NB4 (cell line): ENCODE results near the gene TAGLN.

ENCODE experiments used
- DNase-seq: peaks from one replicate; pipeline ENCODE4 v3.0.0; 2010; ENCODE audit warnings: low read depth
- H3K4me3 ChIP-seq: one replicate; pipeline ENCODE4 v1.5.1; 2011; ENCODE audit warnings: mild to moderate bottlenecking, low read depth, low read length, moderate library complexity
- MYC ChIP-seq: IDR thresholded peaks from 2 replicates; pipeline ENCODE4 v1.6.1; 2011; ENCODE audit warnings: low read depth, low read length
- POLR2A ChIP-seq: IDR thresholded peaks from 2 replicates; pipeline ENCODE4 v1.6.1; 2011; ENCODE audit warnings: mild to moderate bottlenecking; ENCODE audit not compliant: insufficient read length; ENCODE audit errors: extremely low read depth
- TF ChIP-seq, protein P1 (sequence below): IDR thresholded peaks from 2 replicates; pipeline ENCODE4 v1.6.1; 2011; ENCODE audit warnings: low read depth, low read length
- TF ChIP-seq, protein P2 (sequence below): IDR thresholded peaks from one replicate; pipeline ENCODE4 v1.5.1; 2012; ENCODE audit warnings: low read depth, low read length

The TAGLN gene

DNA sequence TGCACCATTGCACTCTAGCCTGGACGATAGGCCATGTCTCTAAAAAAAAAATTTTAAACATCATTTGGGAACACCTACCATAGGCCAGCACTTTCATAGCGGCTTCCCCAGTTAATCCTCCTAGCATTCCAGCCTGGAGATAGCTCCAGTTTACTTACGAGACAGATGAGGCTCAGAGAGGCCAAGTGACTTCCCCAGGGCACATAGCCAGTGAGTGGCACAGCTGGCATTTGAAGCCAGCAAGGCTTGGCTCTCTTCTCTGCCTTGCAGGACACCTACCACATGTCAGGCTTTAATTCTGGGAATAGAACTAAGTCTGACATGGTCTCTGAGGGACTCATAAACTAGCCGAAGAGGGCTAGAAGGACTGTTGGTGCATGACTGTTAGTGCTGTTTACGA lies 4.9 kb upstream of the TAGLN start:
- no peak for DNase-seq
- no peak overlapping the region for H3K4me3 ChIP-seq
- TF ChIP-seq, protein P1, sequence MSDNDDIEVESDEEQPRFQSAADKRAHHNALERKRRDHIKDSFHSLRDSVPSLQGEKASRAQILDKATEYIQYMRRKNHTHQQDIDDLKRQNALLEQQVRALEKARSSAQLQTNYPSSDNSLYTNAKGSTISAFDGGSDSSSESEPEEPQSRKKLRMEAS: no peak
- TF ChIP-seq MYC (no peak), POLR2A (no peak)
- TF ChIP-seq, protein P2, sequence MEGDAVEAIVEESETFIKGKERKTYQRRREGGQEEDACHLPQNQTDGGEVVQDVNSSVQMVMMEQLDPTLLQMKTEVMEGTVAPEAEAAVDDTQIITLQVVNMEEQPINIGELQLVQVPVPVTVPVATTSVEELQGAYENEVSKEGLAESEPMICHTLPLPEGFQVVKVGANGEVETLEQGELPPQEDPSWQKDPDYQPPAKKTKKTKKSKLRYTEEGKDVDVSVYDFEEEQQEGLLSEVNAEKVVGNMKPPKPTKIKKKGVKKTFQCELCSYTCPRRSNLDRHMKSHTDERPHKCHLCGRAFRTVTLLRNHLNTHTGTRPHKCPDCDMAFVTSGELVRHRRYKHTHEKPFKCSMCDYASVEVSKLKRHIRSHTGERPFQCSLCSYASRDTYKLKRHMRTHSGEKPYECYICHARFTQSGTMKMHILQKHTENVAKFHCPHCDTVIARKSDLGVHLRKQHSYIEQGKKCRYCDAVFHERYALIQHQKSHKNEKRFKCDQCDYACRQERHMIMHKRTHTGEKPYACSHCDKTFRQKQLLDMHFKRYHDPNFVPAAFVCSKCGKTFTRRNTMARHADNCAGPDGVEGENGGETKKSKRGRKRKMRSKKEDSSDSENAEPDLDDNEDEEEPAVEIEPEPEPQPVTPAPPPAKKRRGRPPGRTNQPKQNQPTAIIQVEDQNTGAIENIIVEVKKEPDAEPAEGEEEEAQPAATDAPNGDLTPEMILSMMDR: no peak

DNA sequence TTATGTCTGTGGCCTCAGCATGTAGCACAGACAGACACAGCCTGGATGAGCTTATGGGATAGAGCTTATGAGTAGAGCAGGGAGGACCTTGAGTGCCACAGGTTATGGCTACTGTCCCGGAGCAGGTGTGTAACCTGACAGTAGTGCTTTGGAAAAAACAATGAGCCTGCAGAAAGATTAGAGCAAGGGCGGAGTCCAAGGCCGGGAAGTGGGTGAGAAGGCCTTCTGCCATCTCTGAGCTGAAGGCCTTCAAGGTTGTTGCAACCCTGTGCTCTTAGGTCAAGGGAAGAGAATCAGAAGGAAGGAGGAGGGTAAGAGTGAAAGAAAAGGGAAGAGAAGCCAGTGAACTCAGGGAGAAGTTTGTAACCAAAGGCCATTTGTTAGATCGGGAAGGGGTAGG lies 3.9 kb upstream of the TAGLN start:
- TF ChIP-seq, protein P1: no peak
- TF ChIP-seq POLR2A (no peak), MYC (no peak)
- TF ChIP-seq, protein P2: no peak
- H3K4me3 ChIP-seq: no peak overlapping the region
- DNase-seq: no peak

DNA sequence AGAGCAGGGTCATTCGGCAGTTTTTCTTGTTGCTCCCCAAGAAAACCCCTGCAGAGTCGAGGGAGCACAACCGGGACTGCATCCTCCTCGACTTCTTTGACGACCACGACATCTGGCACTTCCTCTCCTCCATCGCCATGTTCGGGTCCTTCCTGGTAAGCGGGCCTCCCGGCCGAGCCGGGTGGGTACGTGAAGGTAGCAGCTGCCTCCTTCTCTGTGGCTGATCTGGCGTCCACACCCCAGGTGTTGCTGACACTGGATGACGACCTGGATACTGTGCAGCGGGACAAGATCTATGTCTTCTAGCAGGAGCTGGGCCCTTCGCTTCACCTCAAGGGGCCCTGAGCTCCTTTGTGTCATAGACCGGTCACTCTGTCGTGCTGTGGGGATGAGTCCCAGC lies 3.4 kb upstream of the TAGLN start:
- TF ChIP-seq, protein P2: no peak
- TF ChIP-seq MYC (no peak), POLR2A (no peak)
- TF ChIP-seq, protein P1: no peak
- H3K4me3 ChIP-seq: no peak overlapping the region
- DNase-seq: no peak

DNA sequence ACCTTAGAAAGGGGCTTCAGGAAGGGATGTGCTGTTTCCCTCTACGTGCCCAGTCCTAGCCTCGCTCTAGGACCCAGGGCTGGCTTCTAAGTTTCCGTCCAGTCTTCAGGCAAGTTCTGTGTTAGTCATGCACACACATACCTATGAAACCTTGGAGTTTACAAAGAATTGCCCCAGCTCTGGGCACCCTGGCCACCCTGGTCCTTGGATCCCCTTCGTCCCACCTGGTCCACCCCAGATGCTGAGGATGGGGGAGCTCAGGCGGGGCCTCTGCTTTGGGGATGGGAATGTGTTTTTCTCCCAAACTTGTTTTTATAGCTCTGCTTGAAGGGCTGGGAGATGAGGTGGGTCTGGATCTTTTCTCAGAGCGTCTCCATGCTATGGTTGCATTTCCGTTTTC lies 2.2 kb upstream of the TAGLN start:
- TF ChIP-seq, protein P2: no peak
- TF ChIP-seq MYC (no peak), POLR2A (no peak)
- TF ChIP-seq, protein P1: no peak
- no peak for DNase-seq
- H3K4me3 ChIP-seq: no peak overlapping the region

DNA sequence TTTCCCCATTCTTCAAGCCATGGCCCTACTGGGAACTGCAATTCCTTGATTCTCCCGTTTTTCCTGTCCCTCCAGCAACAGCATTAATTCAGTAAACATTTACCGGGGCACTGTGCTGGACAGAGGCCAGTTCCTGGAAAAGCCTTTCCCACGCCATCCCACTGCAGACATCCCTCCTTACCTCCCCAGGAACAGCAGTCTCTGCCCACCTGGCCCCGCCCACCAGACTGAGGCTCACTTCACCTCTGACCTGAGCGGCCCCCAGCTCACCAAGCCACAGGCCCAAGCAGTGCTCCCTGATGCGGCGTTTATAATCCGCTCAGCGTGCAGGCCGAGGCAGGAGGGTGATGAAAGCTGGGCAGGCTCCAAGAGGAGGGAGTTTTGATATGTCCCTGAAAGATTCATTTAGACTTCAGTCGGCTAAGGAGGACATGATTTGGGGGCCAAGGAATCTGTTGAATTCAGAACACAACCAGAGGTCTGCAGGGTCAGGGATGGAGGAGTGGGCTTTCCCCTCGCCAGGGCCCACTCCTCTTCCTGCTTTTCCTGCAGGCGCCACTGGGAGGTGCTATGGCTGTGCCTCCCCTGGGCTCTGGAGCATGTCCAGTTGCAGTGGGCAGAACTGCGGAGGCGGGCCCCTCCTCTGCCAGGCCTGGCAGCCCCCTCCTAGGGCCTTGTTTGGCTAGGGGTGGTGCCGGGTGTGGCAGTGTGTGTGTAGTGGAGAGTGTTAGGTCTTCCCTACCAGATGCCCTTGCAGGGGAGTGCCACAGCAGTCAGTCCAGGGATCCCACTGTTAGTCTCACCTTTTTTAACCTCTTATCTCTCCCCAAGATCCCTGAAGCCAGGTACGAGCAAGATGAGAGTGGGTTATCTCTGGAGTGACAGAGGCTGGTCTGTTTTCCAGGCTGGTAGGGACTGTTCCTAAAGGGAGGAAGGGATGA lies 1.4 kb upstream of the TAGLN start:
- TF ChIP-seq, protein P2: peak; percentile 68
- no peak for TF ChIP-seq POLR2A

DNA sequence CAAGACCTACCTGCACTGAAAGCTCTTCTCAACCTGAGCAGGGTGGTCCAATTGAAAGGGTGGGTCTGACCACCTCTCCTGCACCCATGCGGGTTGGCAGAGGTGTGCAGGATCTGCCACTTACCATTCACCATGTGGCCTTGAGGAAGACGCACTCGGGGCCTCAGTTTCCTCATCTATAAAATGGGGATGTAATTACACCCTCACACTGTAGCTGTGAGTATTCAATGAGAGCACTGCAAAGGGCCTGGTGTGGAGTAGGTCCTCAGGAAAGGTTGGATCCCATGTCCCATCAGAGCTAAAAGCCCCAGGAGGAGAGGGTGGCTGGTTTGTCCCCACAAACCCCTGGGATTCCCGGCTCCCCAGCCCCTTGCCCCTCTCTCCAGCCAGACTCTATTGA lies 557 bp upstream of the TAGLN start:
- no peak overlapping the region for H3K4me3 ChIP-seq
- TF ChIP-seq, protein P2: no peak
- TF ChIP-seq MYC (no peak), POLR2A (no peak)
- TF ChIP-seq, protein P1: no peak
- no peak for DNase-seq

More for the DNA sequence above, 1.4 kb upstream of the TAGLN start:
- no peak overlapping the region for H3K4me3 ChIP-seq
- DNase-seq: no peak
